WTC11 (cell line): ENCODE data around the gene OIP5. TPM values are rescaled to one million over a fixed set of nuclear protein-coding genes. Genes with fewer than 3 reads are reported as not detected.
"Not testable (repeated sequence)": the region's sequence is repeated elsewhere in the genome, so short reads cannot be mapped to it uniquely, and the experiment has no call there.

ENCODE experiments used
- ATAC-seq: fragments of 200-7000 bp; cut with Tn5 transposase; 2 replicates; pipeline ENCODE4 v1.10.0; 2021; ENCODE audit warnings: mild to moderate bottlenecking, moderate library complexity
- CTCF ChIA-PET: fragments of 300-600 bp; sonication (Branson Sonifier 250); formaldehyde crosslinking; loops from one replicate; lab custom pipeline; 2021; ENCODE audit warnings: antibody characterized with exemption; lab: Charles Lee
- POLR2A ChIA-PET: fragments of 350-600 bp; sonication (Branson Sonifier 250); formaldehyde crosslinking; loops from one replicate; lab custom pipeline; 2021; ENCODE audit warnings: antibody characterized with exemption; lab: Charles Lee
- DNase-seq: peaks from one replicate; pipeline ENCODE4 v3.0.0; 2021; ENCODE audit warnings: low spot score
- H3K27ac Mint-ChIP-seq: 2 replicates; pipeline ENCODE4 v1.8.0; 2021; ENCODE audit warnings: mixed read lengths
- H3K27me3 Mint-ChIP-seq: 2 replicates; pipeline ENCODE4 v1.8.0; 2021; ENCODE audit warnings: low read depth, mild to moderate bottlenecking, moderate library complexity, mixed read lengths
- H3K36me3 Mint-ChIP-seq: 2 replicates; pipeline ENCODE4 v1.8.0; 2021; ENCODE audit warnings: mixed read lengths
- H3K4me1 Mint-ChIP-seq: 2 replicates; pipeline ENCODE4 v1.8.0; 2022; ENCODE audit warnings: mixed read lengths
- H3K4me3 Mint-ChIP-seq: 2 replicates; pipeline ENCODE4 v1.8.0; 2021; ENCODE audit warnings: mild to moderate bottlenecking, moderate library complexity, mixed read lengths
- H3K9me3 Mint-ChIP-seq: 2 replicates; pipeline ENCODE4 v1.8.0; 2021; ENCODE audit warnings: mixed read lengths
- AR ChIP-seq: fragments of 250-450 bp; sonication (Bioruptor Pico); IDR thresholded peaks from 2 replicates; pipeline ENCODE4 v1.9.0; 2021; ENCODE audit warnings: mild to moderate bottlenecking
- ATF1 ChIP-seq: sonication (generic); formaldehyde crosslinking; IDR thresholded peaks from 2 replicates; pipeline ENCODE4 v1.8.1; 2023; ENCODE audit warnings: mild to moderate bottlenecking, moderate library complexity, missing genetic modification reagents
- ATF3 ChIP-seq: sonication (generic); formaldehyde crosslinking; conservative IDR thresholded peaks from 2 replicates; pipeline ENCODE4 v1.8.1; 2022; ENCODE audit warnings: mild to moderate bottlenecking, missing genetic modification reagents
- CREM ChIP-seq: sonication (generic); formaldehyde crosslinking; IDR thresholded peaks from 2 replicates; pipeline ENCODE4 v1.8.1; 2022; ENCODE audit warnings: mild to moderate bottlenecking, missing genetic modification reagents, moderate library complexity
- E2F4 ChIP-seq: sonication (generic); formaldehyde crosslinking; IDR thresholded peaks from 2 replicates; pipeline ENCODE4 v1.8.1; 2022; ENCODE audit warnings: low read depth, mild to moderate bottlenecking, moderate library complexity, missing genetic modification reagents, borderline replicate concordance
- FOXJ3 ChIP-seq: sonication (generic); formaldehyde crosslinking; IDR thresholded peaks from 2 replicates; pipeline ENCODE4 v1.9.0; 2021; ENCODE audit warnings: missing genetic modification reagents, mild to moderate bottlenecking, borderline replicate concordance
- GTF2I ChIP-seq: fragments of 250-450 bp; sonication (Bioruptor Pico); conservative IDR thresholded peaks from 2 replicates; pipeline ENCODE4 v1.4.0; 2021; ENCODE audit warnings: mild to moderate bottlenecking
- IRF1 ChIP-seq: sonication (generic); formaldehyde crosslinking; IDR thresholded peaks from 2 replicates; pipeline ENCODE4 v1.8.0; 2023; ENCODE audit warnings: missing genetic modification reagents
- JUN ChIP-seq: sonication (generic); formaldehyde crosslinking; IDR thresholded peaks from 2 replicates; pipeline ENCODE4 v1.8.0; 2023; ENCODE audit warnings: mild to moderate bottlenecking, missing genetic modification reagents
- MXD4 ChIP-seq: fragments of 250-450 bp; sonication (Bioruptor Pico); IDR thresholded peaks from 2 replicates; pipeline ENCODE4 v1.8.0; 2021; ENCODE audit warnings: mild to moderate bottlenecking, moderate library complexity, borderline replicate concordance
- MYBL2 ChIP-seq: sonication (generic); formaldehyde crosslinking; IDR thresholded peaks from 2 replicates; pipeline ENCODE4 v1.8.1; 2023; ENCODE audit warnings: mild to moderate bottlenecking, moderate library complexity, missing genetic modification reagents
- NFE2L1 ChIP-seq: sonication (generic); formaldehyde crosslinking; IDR thresholded peaks from 2 replicates; pipeline ENCODE4 v1.8.1; 2023; ENCODE audit warnings: missing genetic modification reagents
- NFYB ChIP-seq: sonication (generic); formaldehyde crosslinking; conservative IDR thresholded peaks from 2 replicates; pipeline ENCODE4 v1.8.0; 2022; ENCODE audit warnings: low read depth, missing genetic modification reagents
- NR1H2 ChIP-seq: sonication (generic); formaldehyde crosslinking; IDR thresholded peaks from 2 replicates; pipeline ENCODE4 v1.9.0; 2021; ENCODE audit warnings: mild to moderate bottlenecking, moderate library complexity, missing genetic modification reagents
- NR3C1 ChIP-seq: sonication (generic); formaldehyde crosslinking; conservative IDR thresholded peaks from 2 replicates; pipeline ENCODE4 v1.8.1; 2023; ENCODE audit warnings: low read depth, mild to moderate bottlenecking, missing genetic modification reagents
- RELA ChIP-seq: sonication (generic); formaldehyde crosslinking; IDR thresholded peaks from 2 replicates; pipeline ENCODE4 v1.8.1; 2022; ENCODE audit warnings: missing genetic modification reagents, mild to moderate bottlenecking, borderline replicate concordance
- SMAD3 ChIP-seq: sonication (generic); formaldehyde crosslinking; IDR thresholded peaks from 2 replicates; pipeline ENCODE4 v1.8.0; 2022; ENCODE audit warnings: missing genetic modification reagents, mild to moderate bottlenecking, borderline replicate concordance
- TCF7 ChIP-seq: sonication (generic); formaldehyde crosslinking; IDR thresholded peaks from 2 replicates; pipeline ENCODE4 v1.8.0; 2022; ENCODE audit warnings: mild to moderate bottlenecking, low read depth, missing genetic modification reagents, moderate library complexity
- TEAD4 ChIP-seq: sonication (generic); formaldehyde crosslinking; IDR thresholded peaks from 2 replicates; pipeline ENCODE4 v1.8.0; 2022; ENCODE audit warnings: mild to moderate bottlenecking, missing genetic modification reagents
- TP53 ChIP-seq: sonication (generic); formaldehyde crosslinking; IDR thresholded peaks from 2 replicates; pipeline ENCODE4 v1.8.1; 2023; ENCODE audit warnings: mild to moderate bottlenecking, missing genetic modification reagents
- USF2 ChIP-seq: sonication (generic); formaldehyde crosslinking; IDR thresholded peaks from 2 replicates; pipeline ENCODE4 v1.8.1; 2023; ENCODE audit warnings: mild to moderate bottlenecking, missing genetic modification reagents, moderate library complexity
- ZNF121 ChIP-seq: sonication (generic); formaldehyde crosslinking; IDR thresholded peaks from 2 replicates; pipeline ENCODE4 v1.8.0; 2023; ENCODE audit warnings: missing genetic modification reagents
- ZNF138 ChIP-seq: sonication (generic); formaldehyde crosslinking; conservative IDR thresholded peaks from 2 replicates; pipeline ENCODE4 v1.8.1; 2022; ENCODE audit warnings: mild to moderate bottlenecking, moderate library complexity, missing genetic modification reagents
- total RNA-seq: library from RNA; stranded (reverse); gene quantifications from 3 replicates; pipeline ENCODE4 v1.2.3, GENCODE V29; 2021

Gene OIP5
- total RNA-seq, 1 experiment from 2014 or later = 33.7 TPM

- CTCF ChIA-PET = no interaction called here
- POLR2A ChIA-PET = no interaction called here
These were observed 30.8 kb downstream of the OIP5 start for GRCh38 chr15:41301587-41301986.

GRCh38 chr15:41301139-41301538 lies 31.3 kb downstream of the OIP5 start:
- H3K9me3 Mint-ChIP-seq, ATAC-seq, POLR2A ChIA-PET, H3K4me3 Mint-ChIP-seq, DNase-seq, H3K27me3 Mint-ChIP-seq: not testable (repeated sequence)
- Mint-ChIP-seq H3K27ac (peak overlapping the region; percentile 84), H3K36me3 (peaks cover 30% of the 10 kb centered on the region), H3K4me1 (peaks cover 50% of the 10 kb centered on the region)
- CTCF ChIA-PET = interaction anchor here (0.5 kb wide), 1 partner anchor 15 kb away, joined by 3 read pairs; no protein-coding TSS in a partner anchor

More at GRCh38 chr15:41301587-41301986, 30.8 kb downstream of the OIP5 start:
- Mint-ChIP-seq H3K4me3 (no peak overlapping the region), H3K27ac (peak overlapping the region; percentile 84), H3K27me3 (no peaks in the 10 kb centered on the region), H3K36me3 (peaks cover 30% of the 10 kb centered on the region), H3K4me1 (peaks cover 50% of the 10 kb centered on the region), H3K9me3 (no peaks in the 10 kb centered on the region)
- ATAC-seq (no peak), DNase-seq (no peak)
- TF ChIP-seq ZNF121 (no peak), NR1H2 (CRISPR knock-in tag) (no peak), NR3C1 (CRISPR knock-in tag) (no peak), CREM (no peak), AR (no peak), JUN (no peak), TCF7 (CRISPR knock-in tag) (no peak), USF2 (CRISPR knock-in tag) (no peak), E2F4 (no peak), MXD4 (CRISPR knock-in tag) (no peak), TEAD4 (CRISPR knock-in tag) (no peak), NFYB (CRISPR knock-in tag) (no peak), ATF3 (CRISPR knock-in tag) (no peak), ATF1 (no peak), ZNF138 (CRISPR knock-in tag) (no peak), TP53 (no peak), SMAD3 (CRISPR knock-in tag) (no peak), IRF1 (no peak), FOXJ3 (CRISPR knock-in tag) (no peak)

- no peak for ATAC-seq
- TF ChIP-seq GTF2I (no peak), RELA (CRISPR knock-in tag) (no peak), MXD4 (CRISPR knock-in tag) (no peak), NFE2L1 (CRISPR knock-in tag) (no peak), MYBL2 (no peak), TP53 (no peak)
- Mint-ChIP-seq H3K4me1 (peaks cover 2% of the 10 kb centered on the region; the same call in 1 of the 2 replicates), H3K27me3 (no peaks in the 10 kb centered on the region), H3K4me3 (no peak overlapping the region), H3K36me3 (peaks cover 47% of the 10 kb centered on the region), H3K27ac (peak overlapping the region; percentile 89), H3K9me3 (no peaks in the 10 kb centered on the region)
- no peak for DNase-seq
- CTCF ChIA-PET = no interaction called here
- POLR2A ChIA-PET = interaction anchor here (0.6 kb wide), 1 partner anchor 381 kb away, joined by 3 read pairs; no protein-coding TSS in a partner anchor
These were observed 39.9 kb downstream of the OIP5 start for GRCh38 chr15:41292521-41292920.
